HG02642 (cell line): ENCODE measurements around the gene CPO.
A peak's percentile ranks its signal among the peaks of the same experiment; 100 is the strongest.
"Not testable (repeated sequence)": the region's sequence is repeated elsewhere in the genome, so short reads cannot be mapped to it uniquely, and the experiment has no call there.

Experiments
- ATAC-seq: cut with Tn5 transposase; IDR thresholded peaks from one replicate; pipeline ENCODE4 v1.9.1; 2021; ENCODE audit warnings: mild to moderate bottlenecking; ENCODE audit not compliant: unreplicated experiment, poor library complexity

The CPO gene

GRCh38 chr2:206939340-206939739, at the start of gene CPO:
Gene CPO (plus strand): TSS chr2:206939518. CDS start chr2:206939600, 82 bp downstream.
- ATAC-seq = no peak

- no peak for ATAC-seq
Measured at GRCh38 chr2:206890179-206890578, 49.1 kb upstream of the CPO start.

GRCh38 chr2:206890926-206891325, 48.4 kb upstream of the CPO start:
- ATAC-seq = no peak

GRCh38 chr2:206915121-206915520, 24.2 kb upstream of the CPO start:
- ATAC-seq = peak; percentile 66

GRCh38 chr2:206918263-206918662, 21.1 kb upstream of the CPO start:
- ATAC-seq = no peak

- ATAC-seq = no peak
Measured at GRCh38 chr2:206920310-206920709, 19.0 kb upstream of the CPO start.

GRCh38 chr2:206920951-206921350, 18.4 kb upstream of the CPO start:
- ATAC-seq = no peak

- no peak for ATAC-seq
Measured at GRCh38 chr2:206921529-206921928, 17.8 kb upstream of the CPO start.

- no peak for ATAC-seq
Measured at GRCh38 chr2:206935991-206936842, 3.1 kb upstream of the CPO start.

- ATAC-seq = no peak
Measured at GRCh38 chr2:206936843-206937230, 2.5 kb upstream of the CPO start.

GRCh38 chr2:206937555-206937954, 1.8 kb upstream of the CPO start:
- ATAC-seq = peak; percentile 88

- no peak for ATAC-seq
Measured at GRCh38 chr2:206940546-206940945, 1.2 kb downstream of the CPO start.

- ATAC-seq = no peak
Measured at GRCh38 chr2:206942592-206943478, 3.5 kb downstream of the CPO start.

GRCh38 chr2:206953404-206953803, 14.1 kb downstream of the CPO start:
- ATAC-seq = not testable (repeated sequence)

GRCh38 chr2:206955253-206955652, 15.9 kb downstream of the CPO start:
- no peak for ATAC-seq

- no peak for ATAC-seq
Measured at GRCh38 chr2:206958261-206958660, 18.9 kb downstream of the CPO start.

GRCh38 chr2:206962966-206963365, 23.6 kb downstream of the CPO start:
- no peak for ATAC-seq

- no peak for ATAC-seq
Measured at GRCh38 chr2:206968134-206969086, 29.1 kb downstream of the CPO start.

GRCh38 chr2:206969192-206969591, 29.9 kb downstream of the CPO start:
- no peak for ATAC-seq
